ENCODE measurements around the gene AXIN1. TPM values are rescaled to one million over a fixed set of nuclear protein-coding genes. Genes with fewer than 3 reads are reported as not detected.

AXIN1 gene
- total and polyA plus RNA-seq, 2 donors (not counting 3 experiments of a cell fraction or from before 2014, with no cell fraction given) = 8.3 to 21.9 TPM

DNA sequence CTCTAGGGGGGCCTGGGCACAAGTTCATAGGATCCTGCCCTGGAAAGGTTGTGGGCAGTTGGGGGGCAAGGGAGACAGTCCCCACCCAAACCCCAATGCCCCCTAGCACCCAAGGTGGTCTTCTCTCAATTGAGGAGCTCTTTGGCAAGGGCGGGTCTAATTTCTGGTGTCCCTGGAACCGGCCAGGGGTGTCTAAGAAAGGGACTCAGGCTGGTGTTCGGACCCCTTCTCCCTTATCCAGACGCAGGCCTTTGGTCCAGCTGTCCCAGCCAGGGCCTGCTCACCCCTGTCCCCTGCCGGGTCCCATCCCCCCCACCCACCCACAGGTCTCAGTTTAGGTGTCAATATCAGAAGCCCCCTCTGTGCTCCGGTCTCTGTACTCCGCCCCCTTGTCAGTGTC is 73.0 kb downstream of the AXIN1 start:
- ChIA-PET CTCF (no interaction called here), POLR2A (no interaction called here)
- peaks cover 3% of the 10 kb centered on the region for H3K4me1 ChIP-seq (ENCODE audit: control insufficient read depth, extremely low read depth, insufficient read depth, low read length)
- H3K27ac ChIP-seq (ENCODE audit: insufficient read depth, low read depth, low read length) = no peak overlapping the region
- intact Hi-C loops (cut with micrococcal nuclease) = no loop called here
- no peaks in the 10 kb centered on the region for H3K9me3 ChIP-seq (replicated peaks; ENCODE audit: control insufficient read depth, insufficient read depth, low read length)
- H3K9me1 ChIP-seq (replicated peaks; ENCODE audit: control insufficient read depth, extremely low read depth, insufficient read depth, low read length) = no peaks in the 10 kb centered on the region
- H3K4me2 ChIP-seq (ENCODE audit: insufficient read depth, low read length) = no peak overlapping the region
- peaks cover 4% of the 10 kb centered on the region in 2 experiments for H3K27me3 ChIP-seq (ENCODE audit: control insufficient read depth in 2 of 2, insufficient read depth in 2 of 2, low read length in 2 of 2)
- no peaks in the 10 kb centered on the region for H3K36me3 ChIP-seq (ENCODE audit: control insufficient read depth in 2 of 2, extremely low read depth in 1 of 2, insufficient read depth in 2 of 2, low read length in 2 of 2)
- H2AFZ ChIP-seq (ENCODE audit: low read depth, low read length) = no peak overlapping the region
- no peaks in the 10 kb centered on the region for H4K20me1 ChIP-seq (replicated peaks; ENCODE audit: control insufficient read depth, extremely low read depth, insufficient read depth, low read length)
- dilution Hi-C loops (cut with MboI; ENCODE audit: extremely low pct_ligation_motif_present, low sequenced_read_pairs) = no loop called here
- DNase-seq (ENCODE audit: low read depth, low spot score) (no peak), FAIRE-seq (no peak)
- no peak overlapping the region for H3K9ac ChIP-seq (replicated peaks; ENCODE audit: extremely low read depth, insufficient read depth, low read length)
- H3K4me3 ChIP-seq (replicated peaks in 1 of 3; ENCODE audit: insufficient read depth in 1 of 3, low read depth in 1 of 3, low read length in 3 of 3) = no peak overlapping the region
- no TSS peak for BruUV-seq (replicated peaks)
- no peaks in the 10 kb centered on the region for H3K79me2 ChIP-seq (ENCODE audit: control insufficient read depth, insufficient read depth, low read length)
- TF ChIP-seq POLR2AphosphoS5 (IDR thresholded peaks at IDR 0.05; ENCODE audit: insufficient read depth, low read depth, low read length) = no peak
- TF ChIP-seq JUN (IDR thresholded peaks at IDR 0.05; ENCODE audit: borderline replicate concordance, insufficient read depth, insufficient read length, low read depth) = no peak
- TF ChIP-seq, protein P1, sequence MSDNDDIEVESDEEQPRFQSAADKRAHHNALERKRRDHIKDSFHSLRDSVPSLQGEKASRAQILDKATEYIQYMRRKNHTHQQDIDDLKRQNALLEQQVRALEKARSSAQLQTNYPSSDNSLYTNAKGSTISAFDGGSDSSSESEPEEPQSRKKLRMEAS (IDR thresholded peaks at IDR 0.05; ENCODE audit: insufficient read depth, insufficient read length) = no peak
- no peak for TF ChIP-seq EZH2 (IDR thresholded peaks at IDR 0.05; ENCODE audit: borderline replicate concordance, low read depth, low read length, severe bottlenecking)
- TF ChIP-seq, protein P2, sequence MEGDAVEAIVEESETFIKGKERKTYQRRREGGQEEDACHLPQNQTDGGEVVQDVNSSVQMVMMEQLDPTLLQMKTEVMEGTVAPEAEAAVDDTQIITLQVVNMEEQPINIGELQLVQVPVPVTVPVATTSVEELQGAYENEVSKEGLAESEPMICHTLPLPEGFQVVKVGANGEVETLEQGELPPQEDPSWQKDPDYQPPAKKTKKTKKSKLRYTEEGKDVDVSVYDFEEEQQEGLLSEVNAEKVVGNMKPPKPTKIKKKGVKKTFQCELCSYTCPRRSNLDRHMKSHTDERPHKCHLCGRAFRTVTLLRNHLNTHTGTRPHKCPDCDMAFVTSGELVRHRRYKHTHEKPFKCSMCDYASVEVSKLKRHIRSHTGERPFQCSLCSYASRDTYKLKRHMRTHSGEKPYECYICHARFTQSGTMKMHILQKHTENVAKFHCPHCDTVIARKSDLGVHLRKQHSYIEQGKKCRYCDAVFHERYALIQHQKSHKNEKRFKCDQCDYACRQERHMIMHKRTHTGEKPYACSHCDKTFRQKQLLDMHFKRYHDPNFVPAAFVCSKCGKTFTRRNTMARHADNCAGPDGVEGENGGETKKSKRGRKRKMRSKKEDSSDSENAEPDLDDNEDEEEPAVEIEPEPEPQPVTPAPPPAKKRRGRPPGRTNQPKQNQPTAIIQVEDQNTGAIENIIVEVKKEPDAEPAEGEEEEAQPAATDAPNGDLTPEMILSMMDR (IDR thresholded peaks at IDR 0.05; ENCODE audit: extremely low read depth in 1 of 2, insufficient read depth in 1 of 2, low read depth in 1 of 2, low read length in 2 of 2) = no peak
- no peak for TF ChIP-seq POLR2A (IDR thresholded peaks at IDR 0.05; ENCODE audit: low read depth, low read length)
- TF ChIP-seq GATA2 (IDR thresholded peaks at IDR 0.05; ENCODE audit: insufficient read depth, insufficient read length, low read depth, low read length) = no peak
- TF ChIP-seq FOS (IDR thresholded peaks at IDR 0.05; ENCODE audit: borderline replicate concordance, insufficient read depth, low read length) = no peak
- TF ChIP-seq MYC (IDR thresholded peaks at IDR 0.05; ENCODE audit: low read depth, low read length) = no peak

Measured in endothelial cell of umbilical vein (primary cell).